CD14-positive monocyte (primary cell): Measurements from ENCODE around the gene RAB1A. TPM values are rescaled to one million over a fixed set of nuclear protein-coding genes. Genes with fewer than 3 reads are reported as not detected.
A peak's percentile ranks its signal among the peaks of the same experiment; 100 is the strongest.

Experiments
- DNase-seq, 3 donors: peaks; one replicate each; pipeline ENCODE4 v3.0.0-alpha.2; 2011 to 2022
- H2AFZ ChIP-seq: 2 replicates; pipeline ENCODE4 v1.6.0; 2012; ENCODE audit warnings: mild to moderate bottlenecking, low read depth, low read length, inconsistent platforms; ENCODE audit not compliant: insufficient read depth, poor library complexity, severe bottlenecking
- H3K27ac ChIP-seq, 2 donors: 1 replicate in 1 of 2; 2 replicates in 1 of 2; pipeline ENCODE4 v1.5.1; 2012 to 2013; ENCODE audit warnings: low read length in 2 of 2, control low read depth in 1 of 2, inconsistent platforms in 1 of 2, low read depth in 1 of 2, mild to moderate bottlenecking in 1 of 2
- H3K27me3 ChIP-seq, 2 donors: one replicate each; pipeline versions ENCODE4 v1.6.0 to v1.6.1; 2011 to 2013; ENCODE audit warnings: low read length in 2 of 2; ENCODE audit not compliant: control insufficient read depth in 2 of 2, insufficient read depth in 2 of 2
- H3K36me3 ChIP-seq, 2 donors: replicated peaks in 1 of 2; 1 replicate in 1 of 2; 2 replicates in 1 of 2; pipeline versions ENCODE4 v1.5.1 to v1.6.1; 2012 to 2013; ENCODE audit warnings: low read length in 2 of 2, control low read depth in 1 of 2, inconsistent platforms in 1 of 2, mild to moderate bottlenecking in 1 of 2; ENCODE audit not compliant: insufficient read depth in 2 of 2, control insufficient read depth in 1 of 2
- H3K4me1 ChIP-seq, 2 donors: 1 replicate in 1 of 2; 2 replicates in 1 of 2; pipeline versions ENCODE4 v1.5.1 to v1.6.1; 2012 to 2013; ENCODE audit warnings: low read length in 2 of 2, control low read depth in 1 of 2, inconsistent platforms in 1 of 2, mild to moderate bottlenecking in 1 of 2, moderate library complexity in 1 of 2; ENCODE audit not compliant: insufficient read depth in 2 of 2, control insufficient read depth in 1 of 2
- H3K4me2 ChIP-seq: replicated peaks from 2 replicates; pipeline ENCODE3; 2012; ENCODE audit warnings: low read length, moderate library complexity, mild to moderate bottlenecking; ENCODE audit not compliant: poor library complexity, severe bottlenecking; ENCODE audit errors: extremely low read depth
- H3K4me3 ChIP-seq, 3 experiments: fragments of 200-600 bp in 1 of 3; sonication (generic) in 1 of 3; replicated peaks in 1 of 3; 1 replicate in 2 of 3; 2 replicates in 1 of 3; pipeline ENCODE4 v1.5.1; 2011 to 2013; ENCODE audit warnings: low read length in 3 of 3, mild to moderate bottlenecking in 3 of 3, control low read depth in 2 of 3, low read depth in 2 of 3, inconsistent platforms in 1 of 3, moderate library complexity in 1 of 3
- H3K79me2 ChIP-seq: 2 replicates; pipeline ENCODE4 v1.6.0; 2012; ENCODE audit warnings: mild to moderate bottlenecking, control low read depth, inconsistent platforms, low read length, moderate library complexity; ENCODE audit not compliant: insufficient read depth
- H3K9ac ChIP-seq: 2 replicates; pipeline ENCODE4 v1.6.0; 2017; ENCODE audit warnings: low read length, mild to moderate bottlenecking; ENCODE audit not compliant: insufficient read depth, poor library complexity, severe bottlenecking
- H3K9me3 ChIP-seq, 2 donors: replicated peaks in 1 of 2; 1 replicate in 1 of 2; 2 replicates in 1 of 2; pipeline versions ENCODE4 v1.5.1 to v1.6.1; 2012 to 2013; ENCODE audit warnings: low read length in 2 of 2, control low read depth in 1 of 2; ENCODE audit not compliant: control insufficient read depth in 1 of 2, insufficient read depth in 1 of 2
- H4K20me1 ChIP-seq: 2 replicates; pipeline ENCODE4 v1.6.0; 2012; ENCODE audit warnings: mild to moderate bottlenecking, low read length, control low read depth, moderate library complexity; ENCODE audit not compliant: insufficient read depth
- H3K27ac Mint-ChIP-seq, 7 donors: one replicate each; pipeline ENCODE4 v1.8.0; 2020; ENCODE audit warnings: mild to moderate bottlenecking in 7 of 7, mixed read lengths in 7 of 7, moderate library complexity in 6 of 7, inconsistent platforms in 2 of 7
- H3K27me3 Mint-ChIP-seq, 3 donors: one replicate each; pipeline ENCODE4 v1.8.0; 2021 to 2022; ENCODE audit warnings: low read depth in 3 of 3, mild to moderate bottlenecking in 3 of 3, mixed read lengths in 3 of 3, moderate library complexity in 3 of 3, inconsistent platforms in 1 of 3
- H3K36me3 Mint-ChIP-seq, 2 donors: one replicate each; pipeline ENCODE4 v1.8.0; 2020; ENCODE audit warnings: mixed read lengths in 2 of 2, inconsistent platforms in 1 of 2, mild to moderate bottlenecking in 1 of 2
- H3K4me1 Mint-ChIP-seq: one replicate; pipeline ENCODE4 v1.8.0; 2020; ENCODE audit warnings: mild to moderate bottlenecking, mixed read lengths
- H3K4me3 Mint-ChIP-seq, 2 donors: one replicate each; pipeline ENCODE4 v1.8.0; 2020; ENCODE audit warnings: mild to moderate bottlenecking in 2 of 2, mixed read lengths in 2 of 2, moderate library complexity in 1 of 2
- H3K9me3 Mint-ChIP-seq, 7 donors: one replicate each; pipeline ENCODE4 v1.8.0; 2020 to 2022; ENCODE audit warnings: mixed read lengths in 7 of 7, mild to moderate bottlenecking in 6 of 7, moderate library complexity in 6 of 7, inconsistent platforms in 2 of 7
- CTCF ChIP-seq: fragments of 200-600 bp; IDR thresholded peaks from one replicate; pipeline ENCODE4 v1.8.0; 2022; ENCODE audit warnings: antibody characterized with exemption, mild to moderate bottlenecking
- whole genome bisulfite sequencing: methylation state at CpG from one replicate; pipeline ENCODE4 v1.1.5; 2013; ENCODE audit warnings: missing lambda C conversion rate; ENCODE audit not compliant: insufficient coverage; 5-methylcytosine and 5-hydroxymethylcytosine counted together
- intact Hi-C, 2 donors: fragments of 100-400 bp; cut with micrococcal nuclease; formaldehyde crosslinking; loops; one replicate each; pipeline versions ENCODE4 v1.15.0 to v1.15.1; 2023
- polyA minus RNA-seq: library from RNA; depleted of rRNA, polyadenylated mRNA; stranded (reverse); fragments of >200 nt; gene quantifications from 2 replicates; pipeline ENCODE4 v1.2.3, GENCODE V29; 2012
- polyA plus RNA-seq, 3 donors: library from polyadenylated mRNA; depleted of rRNA in 1 of 3; unstranded in 2 of 3; stranded (reverse) in 1 of 3; fragments of 300-500 nt in 2 of 3; fragments of >200 nt in 1 of 3; fragmentation: Illumina TruSeq in 2 of 3; gene quantifications; 1 replicate in 2 of 3; 2 replicates in 1 of 3; pipeline ENCODE4 v1.2.3, GENCODE V29; 2012 to 2021
- total RNA-seq, 12 experiments: library from RNA in 1 of 12; stranded (reverse) in 1 of 12; fragments of 120-200 nt in 1 of 12; gene quantifications; one replicate each; pipeline ENCODE4 v1.2.4 and lab custom pipeline; 2013 to 2026; ENCODE audit warnings: mixed read lengths in 6 of 12, inconsistent platforms in 1 of 12

RAB1A gene
- total RNA-seq (2013), result 77.8 TPM
- polyA plus RNA-seq (100 to 1,000 TPM; 106 to 124 (median 110) TPM), polyA minus RNA-seq (23.6 and 40.2 TPM in 2 replicates), total RNA-seq (lab: John Stamatoyannopoulos, UW) (108 to 257 (median 203) reads per million in 11 experiments)

- Histone ChIP-seq H3K27ac (peak within 1 kb of the TSS; percentile 96 to 97), H3K9ac (peak within 1 kb of the TSS; percentile 97), H4K20me1 (peaks cover 44% of the 10 kb centered on the region), H2AFZ (peak within 1 kb of the TSS; percentile 78), H3K36me3 (no peaks in the 10 kb centered on the region), H3K4me2 (peak within 1 kb of the TSS; percentile 76), H3K79me2 (peaks cover 56% of the 10 kb centered on the region), H3K27me3 (no peaks in the 10 kb centered on the region), H3K4me3 (peak within 1 kb of the TSS; percentile 96 to 99 (median 98)), H3K9me3 (no peaks in the 10 kb centered on the region), H3K4me1 (peaks cover 29 to 38% of the 10 kb centered on the region in 2 donors)
- H3K27ac Mint-ChIP-seq, result peak within 1 kb of the TSS; percentile 97 to 100 (median 100)
- WGBS, result under 1% methylated on average over 37 of the region's 76 CpGs
- H3K4me3 Mint-ChIP-seq, result peak within 1 kb of the TSS; percentile 96 to 99
- H3K27me3 Mint-ChIP-seq, result peaks cover 0 to 7% (median 0%) of the 10 kb centered on the region in 3 donors
- H3K4me1 Mint-ChIP-seq, result peaks cover 36% of the 10 kb centered on the region
- intact Hi-C loops, result loop anchor here (2.0 to 5.0 kb wide), 3 partner anchors 63 to 97 kb away; partner anchors contain the start of gene ACTR2 (in 1 of the 2)
- H3K36me3 Mint-ChIP-seq, result peaks cover 0 to 4% of the 10 kb centered on the region in 2 donors
- peak; percentile 99 to 100 (median 100) for DNase-seq
- H3K9me3 Mint-ChIP-seq, result peaks cover 0 to 3% (median 0%) of the 10 kb centered on the region in 7 donors
- TF ChIP-seq CTCF, result no peak
Measured at GRCh38 chr2:65129826-65130663, at the start of gene RAB1A. Gene RAB1A (minus strand): TSS chr2:65130106. CDS start chr2:65129915, 191 bp downstream.

- Histone ChIP-seq H3K79me2 (no peaks in the 10 kb centered on the region), H3K4me3 (no peak overlapping the region), H3K4me1 (no peaks in the 10 kb centered on the region), H3K27me3 (no peaks in the 10 kb centered on the region), H3K27ac (no peak overlapping the region), H3K4me2 (no peak overlapping the region), H3K9me3 (no peaks in the 10 kb centered on the region), H3K9ac (no peak overlapping the region), H3K36me3 (no peaks in the 10 kb centered on the region), H4K20me1 (no peaks in the 10 kb centered on the region), H2AFZ (no peak overlapping the region)
- no peak for TF ChIP-seq CTCF
- WGBS, result 92% methylated on average over 2 of the region's 8 CpGs
- no peak for DNase-seq
- intact Hi-C loops, result loop anchor here in 1 of 2 donors (10.0 kb wide), 1 partner anchor 263 kb away; no protein-coding TSS in a partner anchor
- H3K4me1 Mint-ChIP-seq, result no peaks in the 10 kb centered on the region
- no peak overlapping the region for H3K4me3 Mint-ChIP-seq
- H3K27ac Mint-ChIP-seq, result no peak overlapping the region
- no peaks in the 10 kb centered on the region for H3K9me3 Mint-ChIP-seq
- H3K27me3 Mint-ChIP-seq, result peaks cover 0 to 3% (median 2%) of the 10 kb centered on the region in 3 donors
- no peaks in the 10 kb centered on the region for H3K36me3 Mint-ChIP-seq
Measured at GRCh38 chr2:65177751-65178442, 48.0 kb upstream of the RAB1A start.
